Liver (tissue), 9 donors: ENCODE measurements around the gene EMX1. TPM values are rescaled to one million over a fixed set of nuclear protein-coding genes. Genes with fewer than 3 reads are reported as not detected.

Source experiments
- DNase-seq: peaks from one replicate; pipeline ENCODE4 v3.0.0-alpha.2; 2017; ENCODE audit warnings: low spot score
- H3K27ac ChIP-seq, 2 donors: one replicate each; pipeline ENCODE4 v1.7.0; 2013; ENCODE audit warnings: inconsistent platforms in 2 of 2, low read length in 2 of 2, control low read depth in 1 of 2, low read depth in 1 of 2, mild to moderate bottlenecking in 1 of 2
- H3K27me3 ChIP-seq, 4 donors: one replicate each; pipeline versions ENCODE4 v1.6.1 to v1.7.0; 2013; ENCODE audit warnings: low read length in 3 of 4, inconsistent platforms in 1 of 4, mild to moderate bottlenecking in 1 of 4, moderate library complexity in 1 of 4; ENCODE audit not compliant: control insufficient read depth in 4 of 4, insufficient read depth in 4 of 4
- H3K36me3 ChIP-seq, 4 donors: one replicate each; pipeline versions ENCODE4 v1.6.1 to v1.7.0; 2013; ENCODE audit warnings: low read length in 3 of 4, mild to moderate bottlenecking in 3 of 4, low read depth in 1 of 4, moderate library complexity in 1 of 4; ENCODE audit not compliant: control insufficient read depth in 4 of 4, insufficient read depth in 3 of 4
- H3K4me1 ChIP-seq, 4 donors: one replicate each; pipeline versions ENCODE4 v1.6.1 to v1.7.0; 2013; ENCODE audit warnings: low read length in 3 of 4, mild to moderate bottlenecking in 3 of 4, moderate library complexity in 1 of 4; ENCODE audit not compliant: control insufficient read depth in 4 of 4, insufficient read depth in 4 of 4
- H3K4me3 ChIP-seq, 3 donors: one replicate each; pipeline versions ENCODE4 v1.6.1 to v1.7.0; 2013; ENCODE audit warnings: low read length in 3 of 3, control low read depth in 1 of 3, low read depth in 1 of 3, mild to moderate bottlenecking in 1 of 3
- H3K9ac ChIP-seq, 2 donors: one replicate each; pipeline ENCODE4 v1.7.0; 2013; ENCODE audit warnings: low read length in 2 of 2, mild to moderate bottlenecking in 2 of 2, moderate library complexity in 2 of 2, control low read depth in 1 of 2, low read depth in 1 of 2
- H3K9me3 ChIP-seq, 4 donors: one replicate each; pipeline versions ENCODE4 v1.6.1 to v1.7.0; 2013; ENCODE audit warnings: low read length in 3 of 4; ENCODE audit not compliant: control insufficient read depth in 4 of 4
- CTCF ChIP-seq: fragments of 150-350 bp; IDR thresholded peaks from 2 replicates; pipeline ENCODE4 v1.5.1; 2017; ENCODE audit warnings: improper control_type of control experiment, low read depth, low read length; ENCODE audit not compliant: missing input control
- EGR1 ChIP-seq, 2 donors: IDR thresholded peaks; 2 replicates each; pipeline ENCODE4 v1.6.1; 2016 to 2018; ENCODE audit warnings: antibody characterized with exemption in 2 of 2, low read depth in 2 of 2
- FOXA1 ChIP-seq: IDR thresholded peaks from 2 replicates; pipeline ENCODE4 v1.6.1; 2016; ENCODE audit warnings: antibody characterized with exemption
- FOXA2 ChIP-seq: IDR thresholded peaks from 2 replicates; pipeline ENCODE4 v1.6.1; 2016; ENCODE audit warnings: antibody characterized with exemption
- HNF4A ChIP-seq, 2 donors: conservative IDR thresholded peaks; 2 replicates each; pipeline ENCODE4 v1.6.1; 2016; ENCODE audit warnings: antibody characterized with exemption in 2 of 2, mild to moderate bottlenecking in 2 of 2
- HNF4G ChIP-seq: IDR thresholded peaks from 2 replicates; pipeline ENCODE4 v1.6.1; 2016; ENCODE audit warnings: antibody characterized with exemption
- JUND ChIP-seq, 2 donors: IDR thresholded peaks; 2 replicates each; pipeline ENCODE4 v1.6.1; 2016; ENCODE audit warnings: antibody characterized with exemption in 2 of 2
- NR2F2 ChIP-seq: IDR thresholded peaks from 2 replicates; pipeline ENCODE4 v1.6.1; 2016; ENCODE audit warnings: antibody characterized with exemption
- RAD21 ChIP-seq, 2 donors: IDR thresholded peaks; 2 replicates each; pipeline ENCODE4 v1.6.1; 2016; ENCODE audit warnings: antibody characterized with exemption in 2 of 2, mild to moderate bottlenecking in 2 of 2
- RXRA ChIP-seq, 2 donors: IDR thresholded peaks; 2 replicates each; pipeline ENCODE4 v1.6.1; 2017 to 2018; ENCODE audit warnings: antibody characterized with exemption in 2 of 2, mild to moderate bottlenecking in 1 of 2
- SP1 ChIP-seq: IDR thresholded peaks from 2 replicates; pipeline ENCODE4 v1.6.1; 2018; ENCODE audit warnings: antibody characterized with exemption, mild to moderate bottlenecking
- TAF1 ChIP-seq: conservative IDR thresholded peaks from 2 replicates; pipeline ENCODE4 v1.6.1; 2016; ENCODE audit warnings: antibody characterized with exemption, mild to moderate bottlenecking
- WGBS: extraction: QIAGEN DNeasy Blood & Tissue Kit; methylation state at CpG from one replicate; pipeline ENCODE4 v1.1.7; 2013; 5-methylcytosine and 5-hydroxymethylcytosine counted together
- polyA plus RNA-seq, 2 donors: library from polyadenylated mRNA; stranded (reverse) in 1 of 2; unstranded in 1 of 2; fragments of 200-250 nt in 1 of 2; fragments of >200 nt in 1 of 2; fragmentation: Nextera tagmentation in 1 of 2; extraction: Ambion mirVana in 1 of 2; gene quantifications; one replicate each; pipeline versions ENCODE4 v1.2.1 to v1.2.3, GENCODE V29; 2013 to 2015
- total RNA-seq, 2 donors: library from RNA; depleted of rRNA; stranded (reverse); fragments of >200 nt; gene quantifications; one replicate each; pipeline ENCODE4 v1.2.3, GENCODE V29; 2014
- TF ChIP-seq, protein P1 (sequence below): IDR thresholded peaks from 2 replicates; pipeline ENCODE4 v1.6.1; 2016; ENCODE audit warnings: antibody characterized with exemption
- TF ChIP-seq, protein P2 (sequence below): IDR thresholded peaks from 2 replicates; pipeline ENCODE4 v1.6.1; 2016; ENCODE audit warnings: antibody characterized with exemption
- TF ChIP-seq, protein P3 (sequence below): IDR thresholded peaks from 2 replicates; pipeline ENCODE4 v1.6.1; 2016; ENCODE audit warnings: antibody characterized with exemption
- TF ChIP-seq, protein P4 (sequence below): IDR thresholded peaks from 2 replicates; pipeline ENCODE4 v1.6.1; 2016; ENCODE audit warnings: antibody characterized with exemption, mild to moderate bottlenecking
- donor health status: healthy.
- donor health status: healthy.
- donor health status: healthy.
- donor health status: healthy.
- donor health status: healthy.

The EMX1 gene
- total and polyA plus RNA-seq, 4 donors = 0.06 to 0.18 (median 0.08) TPM; not detected in 1

DNA sequence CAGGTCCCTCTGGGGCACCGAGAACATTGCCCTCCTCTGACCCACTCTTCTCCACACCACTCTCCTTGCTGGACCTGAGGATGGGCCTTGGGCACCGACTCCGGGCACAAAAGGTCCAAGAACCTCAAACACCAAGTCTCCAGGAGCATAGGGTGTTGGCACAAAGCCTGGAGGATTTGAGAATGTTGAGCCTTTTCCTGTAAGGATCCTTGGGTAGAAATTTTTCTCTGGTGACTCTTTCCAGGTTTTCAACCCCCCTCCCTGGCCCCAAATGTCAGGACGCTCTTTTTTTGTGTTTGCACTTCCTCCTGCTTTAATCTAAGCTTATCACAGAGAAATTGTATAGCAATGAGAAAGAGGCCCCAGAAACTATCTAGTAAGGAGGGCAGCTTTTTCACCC, 20.9 kb upstream of the EMX1 start:
- H3K27ac ChIP-seq = no peak overlapping the region
- no peak for DNase-seq
- peaks cover 0 to 6% (median 0%) of the 10 kb centered on the region in 4 donors for H3K27me3 ChIP-seq
- H3K4me3 ChIP-seq = no peak overlapping the region
- TF ChIP-seq JUND (IDR thresholded peaks at IDR 0.05) (no peak), FOXA2 (no peak), RXRA (IDR thresholded peaks at IDR 0.05) (no peak), EGR1 (IDR thresholded peaks at IDR 0.05; ENCODE audit: low read depth in 2 of 2) (no peak), CTCF (no peak), HNF4G (no peak), NR2F2 (no peak)
- TF ChIP-seq, protein P1, sequence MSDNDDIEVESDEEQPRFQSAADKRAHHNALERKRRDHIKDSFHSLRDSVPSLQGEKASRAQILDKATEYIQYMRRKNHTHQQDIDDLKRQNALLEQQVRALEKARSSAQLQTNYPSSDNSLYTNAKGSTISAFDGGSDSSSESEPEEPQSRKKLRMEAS = no peak
- TF ChIP-seq, protein P2, sequence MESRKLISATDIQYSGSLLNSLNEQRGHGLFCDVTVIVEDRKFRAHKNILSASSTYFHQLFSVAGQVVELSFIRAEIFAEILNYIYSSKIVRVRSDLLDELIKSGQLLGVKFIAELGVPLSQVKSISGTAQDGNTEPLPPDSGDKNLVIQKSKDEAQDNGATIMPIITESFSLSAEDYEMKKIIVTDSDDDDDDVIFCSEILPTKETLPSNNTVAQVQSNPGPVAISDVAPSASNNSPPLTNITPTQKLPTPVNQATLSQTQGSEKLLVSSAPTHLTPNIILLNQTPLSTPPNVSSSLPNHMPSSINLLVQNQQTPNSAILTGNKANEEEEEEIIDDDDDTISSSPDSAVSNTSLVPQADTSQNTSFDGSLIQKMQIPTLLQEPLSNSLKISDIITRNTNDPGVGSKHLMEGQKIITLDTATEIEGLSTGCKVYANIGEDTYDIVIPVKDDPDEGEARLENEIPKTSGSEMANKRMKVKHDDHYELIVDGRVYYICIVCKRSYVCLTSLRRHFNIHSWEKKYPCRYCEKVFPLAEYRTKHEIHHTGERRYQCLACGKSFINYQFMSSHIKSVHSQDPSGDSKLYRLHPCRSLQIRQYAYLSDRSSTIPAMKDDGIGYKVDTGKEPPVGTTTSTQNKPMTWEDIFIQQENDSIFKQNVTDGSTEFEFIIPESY = no peak
- TF ChIP-seq, protein P3, sequence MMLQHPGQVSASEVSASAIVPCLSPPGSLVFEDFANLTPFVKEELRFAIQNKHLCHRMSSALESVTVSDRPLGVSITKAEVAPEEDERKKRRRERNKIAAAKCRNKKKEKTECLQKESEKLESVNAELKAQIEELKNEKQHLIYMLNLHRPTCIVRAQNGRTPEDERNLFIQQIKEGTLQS = no peak
- TF ChIP-seq, protein P4, sequence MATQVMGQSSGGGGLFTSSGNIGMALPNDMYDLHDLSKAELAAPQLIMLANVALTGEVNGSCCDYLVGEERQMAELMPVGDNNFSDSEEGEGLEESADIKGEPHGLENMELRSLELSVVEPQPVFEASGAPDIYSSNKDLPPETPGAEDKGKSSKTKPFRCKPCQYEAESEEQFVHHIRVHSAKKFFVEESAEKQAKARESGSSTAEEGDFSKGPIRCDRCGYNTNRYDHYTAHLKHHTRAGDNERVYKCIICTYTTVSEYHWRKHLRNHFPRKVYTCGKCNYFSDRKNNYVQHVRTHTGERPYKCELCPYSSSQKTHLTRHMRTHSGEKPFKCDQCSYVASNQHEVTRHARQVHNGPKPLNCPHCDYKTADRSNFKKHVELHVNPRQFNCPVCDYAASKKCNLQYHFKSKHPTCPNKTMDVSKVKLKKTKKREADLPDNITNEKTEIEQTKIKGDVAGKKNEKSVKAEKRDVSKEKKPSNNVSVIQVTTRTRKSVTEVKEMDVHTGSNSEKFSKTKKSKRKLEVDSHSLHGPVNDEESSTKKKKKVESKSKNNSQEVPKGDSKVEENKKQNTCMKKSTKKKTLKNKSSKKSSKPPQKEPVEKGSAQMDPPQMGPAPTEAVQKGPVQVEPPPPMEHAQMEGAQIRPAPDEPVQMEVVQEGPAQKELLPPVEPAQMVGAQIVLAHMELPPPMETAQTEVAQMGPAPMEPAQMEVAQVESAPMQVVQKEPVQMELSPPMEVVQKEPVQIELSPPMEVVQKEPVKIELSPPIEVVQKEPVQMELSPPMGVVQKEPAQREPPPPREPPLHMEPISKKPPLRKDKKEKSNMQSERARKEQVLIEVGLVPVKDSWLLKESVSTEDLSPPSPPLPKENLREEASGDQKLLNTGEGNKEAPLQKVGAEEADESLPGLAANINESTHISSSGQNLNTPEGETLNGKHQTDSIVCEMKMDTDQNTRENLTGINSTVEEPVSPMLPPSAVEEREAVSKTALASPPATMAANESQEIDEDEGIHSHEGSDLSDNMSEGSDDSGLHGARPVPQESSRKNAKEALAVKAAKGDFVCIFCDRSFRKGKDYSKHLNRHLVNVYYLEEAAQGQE = no peak
- H3K4me1 ChIP-seq = peaks cover 0 to 4% (median 1%) of the 10 kb centered on the region in 4 donors
- H3K36me3 ChIP-seq = peaks cover 0 to 8% (median 2%) of the 10 kb centered on the region in 4 donors
- H3K9ac ChIP-seq = no peak overlapping the region
- H3K9me3 ChIP-seq = no peaks in the 10 kb centered on the region
- WGBS = 82% methylated on average over 4 of the region's 4 CpGs

- Histone ChIP-seq H3K9ac (no peak overlapping the region), H3K27me3 (peaks cover 0 to 11% (median 0%) of the 10 kb centered on the region in 4 donors), H3K4me1 (peaks cover 0 to 4% (median 1%) of the 10 kb centered on the region in 4 donors), H3K4me3 (no peak overlapping the region), H3K27ac (no peak overlapping the region), H3K36me3 (no peaks in the 10 kb centered on the region), H3K9me3 (no peaks in the 10 kb centered on the region)
- 86% methylated on average over 18 of the region's 18 CpGs for WGBS
- no peak for DNase-seq
- no peak for TF ChIP-seq HNF4G
- no peak for TF ChIP-seq FOXA1
- no peak for TF ChIP-seq NR2F2
- TF ChIP-seq, protein P3 = no peak
- no peak for TF ChIP-seq EGR1 (IDR thresholded peaks at IDR 0.05; ENCODE audit: low read depth in 2 of 2)
- TF ChIP-seq HNF4A (conservative IDR thresholded peaks at IDR 0.05) = no peak
- no peak for TF ChIP-seq JUND (IDR thresholded peaks at IDR 0.05)
- no peak for TF ChIP-seq SP1
- no peak for TF ChIP-seq TAF1
- no peak for TF ChIP-seq RAD21 (IDR thresholded peaks at IDR 0.05)
- TF ChIP-seq CTCF = no peak
- TF ChIP-seq RXRA (IDR thresholded peaks at IDR 0.05) = no peak
- TF ChIP-seq, protein P1 = no peak
Measured at GRCh38 chr2:72897785-72898584, 19.3 kb upstream of the EMX1 start.
